GM12875 (cell line): ENCODE data around the gene GULP1.

Source experiments
- H3K4me3 ChIP-seq: one replicate; pipeline ENCODE4 v1.5.1; 2011; ENCODE audit warnings: low read depth, low read length, control low read depth
- CTCF ChIP-seq: IDR thresholded peaks from 2 replicates; pipeline ENCODE4 v1.5.1; 2011; ENCODE audit warnings: low read depth, mild to moderate bottlenecking, control low read depth, inconsistent platforms, low read length, moderate library complexity, borderline replicate concordance; ENCODE audit not compliant: insufficient read depth

GULP1 gene

GRCh38 chr2:188315750-188316149 lies 24.1 kb downstream of the GULP1 start:
- H3K4me3 ChIP-seq, result no peak overlapping the region
- TF ChIP-seq CTCF, result no peak

GRCh38 chr2:188316342-188316741 lies 24.7 kb downstream of the GULP1 start:
- TF ChIP-seq CTCF, result no peak
- no peak overlapping the region for H3K4me3 ChIP-seq

- H3K4me3 ChIP-seq, result no peak overlapping the region
- no peak for TF ChIP-seq CTCF
These were observed 25.2 kb downstream of the GULP1 start for GRCh38 chr2:188316791-188317423.

- TF ChIP-seq CTCF, result no peak
- H3K4me3 ChIP-seq, result no peak overlapping the region
These were observed 26.6 kb downstream of the GULP1 start for GRCh38 chr2:188318161-188318749.

GRCh38 chr2:188319838-188320237 lies 28.2 kb downstream of the GULP1 start:
- H3K4me3 ChIP-seq, result no peak overlapping the region
- TF ChIP-seq CTCF, result no peak

GRCh38 chr2:188320861-188321260 lies 29.2 kb downstream of the GULP1 start:
- no peak for TF ChIP-seq CTCF
- no peak overlapping the region for H3K4me3 ChIP-seq
